ENCODE results near the gene MMP7.

MMP7 gene

DNA sequence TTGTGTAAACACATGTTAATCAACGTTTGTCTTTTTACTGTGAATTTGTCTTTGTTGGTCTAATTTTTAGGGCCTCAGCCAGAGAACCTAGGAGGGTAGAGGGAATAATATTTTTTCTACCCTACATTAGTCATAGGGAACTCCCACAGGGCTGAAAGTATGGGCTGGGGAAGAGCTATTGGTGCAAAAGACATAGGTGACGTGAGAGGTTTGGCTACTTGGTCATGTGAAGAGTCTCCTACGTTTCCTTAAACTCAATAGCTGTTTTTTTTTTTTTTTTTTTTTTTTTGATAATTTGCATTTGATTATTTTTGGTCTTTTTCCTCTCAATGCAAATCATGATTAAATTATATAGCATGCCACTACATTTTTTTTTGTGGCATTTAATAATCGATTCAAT lies 15.9 kb upstream of the MMP7 start:
- Histone ChIP-seq H3K4me2 (ENCODE audit: low read length) (peak overlapping the region; percentile 36; the same call in 1 of the 2 replicates), H3F3A (ENCODE audit: insufficient read depth, low read length) (no peaks in the 10 kb centered on the region)

DNA sequence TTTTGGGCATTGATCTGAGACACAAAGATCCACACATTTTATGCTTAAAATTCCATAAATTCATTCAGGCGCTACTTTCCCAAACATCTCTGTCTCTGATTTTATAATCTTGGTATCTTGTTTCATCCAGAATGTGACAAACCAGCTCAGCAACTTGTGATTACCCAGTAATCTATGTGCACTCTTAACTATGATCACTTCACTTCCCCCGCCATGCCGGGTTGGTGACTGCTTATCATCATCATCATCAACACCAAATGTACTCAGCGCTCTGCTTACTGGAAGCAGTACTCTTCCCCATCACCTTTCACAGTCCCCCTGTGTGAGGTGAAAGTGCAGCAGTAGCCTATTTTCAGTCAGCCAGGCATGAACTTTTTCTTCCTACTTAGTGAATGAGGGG lies 15.2 kb upstream of the MMP7 start:
- H3K36me3 ChIP-seq (ENCODE audit: insufficient read depth, low read length) = no peaks in the 10 kb centered on the region
- no peaks in the 10 kb centered on the region for H3F3A ChIP-seq (ENCODE audit: insufficient read depth, low read length)
- TF ChIP-seq EZH2 (IDR thresholded peaks at IDR 0.05; ENCODE audit: borderline replicate concordance, low read length) = no peak
- TF ChIP-seq, protein P1, sequence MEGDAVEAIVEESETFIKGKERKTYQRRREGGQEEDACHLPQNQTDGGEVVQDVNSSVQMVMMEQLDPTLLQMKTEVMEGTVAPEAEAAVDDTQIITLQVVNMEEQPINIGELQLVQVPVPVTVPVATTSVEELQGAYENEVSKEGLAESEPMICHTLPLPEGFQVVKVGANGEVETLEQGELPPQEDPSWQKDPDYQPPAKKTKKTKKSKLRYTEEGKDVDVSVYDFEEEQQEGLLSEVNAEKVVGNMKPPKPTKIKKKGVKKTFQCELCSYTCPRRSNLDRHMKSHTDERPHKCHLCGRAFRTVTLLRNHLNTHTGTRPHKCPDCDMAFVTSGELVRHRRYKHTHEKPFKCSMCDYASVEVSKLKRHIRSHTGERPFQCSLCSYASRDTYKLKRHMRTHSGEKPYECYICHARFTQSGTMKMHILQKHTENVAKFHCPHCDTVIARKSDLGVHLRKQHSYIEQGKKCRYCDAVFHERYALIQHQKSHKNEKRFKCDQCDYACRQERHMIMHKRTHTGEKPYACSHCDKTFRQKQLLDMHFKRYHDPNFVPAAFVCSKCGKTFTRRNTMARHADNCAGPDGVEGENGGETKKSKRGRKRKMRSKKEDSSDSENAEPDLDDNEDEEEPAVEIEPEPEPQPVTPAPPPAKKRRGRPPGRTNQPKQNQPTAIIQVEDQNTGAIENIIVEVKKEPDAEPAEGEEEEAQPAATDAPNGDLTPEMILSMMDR (IDR thresholded peaks at IDR 0.05; ENCODE audit: low read length) = no peak
- no peaks in the 10 kb centered on the region for H3K27me3 ChIP-seq (ENCODE audit: insufficient read depth, low read length)
- H3K9me2 ChIP-seq (ENCODE audit: low read depth, low read length) = no peaks in the 10 kb centered on the region
- peak overlapping the region; percentile 14 for H2AFZ ChIP-seq (ENCODE audit: low read length)
- H3K4me1 ChIP-seq (ENCODE audit: insufficient read depth, low read length, severe bottlenecking) = peaks cover 38% of the 10 kb centered on the region
- H3K27ac ChIP-seq (ENCODE audit: low read depth, low read length, poor library complexity, severe bottlenecking) = peak overlapping the region; percentile 79
- H4K20me1 ChIP-seq (ENCODE audit: insufficient read depth, low read length) = no peaks in the 10 kb centered on the region
- no peak overlapping the region for H3K4me2 ChIP-seq (ENCODE audit: low read length)
- no peaks in the 10 kb centered on the region for H3K9me3 ChIP-seq (ENCODE audit: low read length)
- no peak overlapping the region for H3K9ac ChIP-seq (ENCODE audit: low read length)
- H3K4me3 ChIP-seq (ENCODE audit: low read depth, low read length, poor library complexity, severe bottlenecking) = no peak overlapping the region
- H3K79me2 ChIP-seq (ENCODE audit: insufficient read depth, low read length) = no peaks in the 10 kb centered on the region

More for the DNA sequence above, 15.9 kb upstream of the MMP7 start:
- Histone ChIP-seq H2AFZ (ENCODE audit: low read length) (peak overlapping the region; percentile 14; the same call in 1 of the 2 replicates), H3K9me3 (ENCODE audit: low read length) (no peaks in the 10 kb centered on the region), H3K79me2 (ENCODE audit: insufficient read depth, low read length) (no peaks in the 10 kb centered on the region), H3K4me1 (ENCODE audit: insufficient read depth, low read length, severe bottlenecking) (peaks cover 45% of the 10 kb centered on the region), H3K36me3 (ENCODE audit: insufficient read depth, low read length) (no peaks in the 10 kb centered on the region), H3K27me3 (ENCODE audit: insufficient read depth, low read length) (no peaks in the 10 kb centered on the region), H4K20me1 (ENCODE audit: insufficient read depth, low read length) (no peaks in the 10 kb centered on the region), H3K9me2 (ENCODE audit: low read depth, low read length) (no peaks in the 10 kb centered on the region), H3K9ac (ENCODE audit: low read length) (no peak overlapping the region; the same call in 1 of the 2 replicates), H3K4me3 (ENCODE audit: low read depth, low read length, poor library complexity, severe bottlenecking) (no peak overlapping the region), H3K27ac (ENCODE audit: low read depth, low read length, poor library complexity, severe bottlenecking) (peak overlapping the region; percentile 79)
- TF ChIP-seq, protein P1 (IDR thresholded peaks at IDR 0.05; ENCODE audit: low read length) = no peak
- TF ChIP-seq EZH2 (IDR thresholded peaks at IDR 0.05; ENCODE audit: borderline replicate concordance, low read length) = no peak

DNA sequence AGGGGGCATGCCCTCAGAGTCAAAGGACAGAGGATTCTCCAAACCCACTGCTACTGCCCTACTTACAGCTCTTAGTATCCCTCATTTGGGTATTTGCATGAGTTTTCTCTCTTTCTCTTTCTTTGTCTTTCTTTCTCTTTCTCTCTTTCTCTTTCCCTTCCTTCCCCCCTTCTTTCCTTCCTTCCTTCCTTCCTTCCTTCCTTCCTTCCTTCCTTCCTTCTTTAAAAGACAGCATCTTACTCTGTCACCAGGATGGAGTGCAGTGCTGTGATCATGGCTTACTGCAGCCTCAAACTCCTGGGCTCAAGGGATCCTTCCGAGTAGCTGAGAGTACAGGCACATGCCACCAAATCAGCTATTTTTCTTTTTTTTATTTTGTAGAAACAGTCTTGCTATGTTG lies 14.0 kb upstream of the MMP7 start:
- H3K27ac ChIP-seq (ENCODE audit: low read depth, low read length, poor library complexity, severe bottlenecking) = no peak overlapping the region

More for the DNA sequence above, 14.0 kb upstream of the MMP7 start:
- Histone ChIP-seq H3F3A (ENCODE audit: insufficient read depth, low read length) (no peaks in the 10 kb centered on the region), H3K36me3 (ENCODE audit: insufficient read depth, low read length) (no peaks in the 10 kb centered on the region), H4K20me1 (ENCODE audit: insufficient read depth, low read length) (no peaks in the 10 kb centered on the region), H3K9me2 (ENCODE audit: low read depth, low read length) (no peaks in the 10 kb centered on the region), H2AFZ (ENCODE audit: low read length) (no peak overlapping the region), H3K79me2 (ENCODE audit: insufficient read depth, low read length) (no peaks in the 10 kb centered on the region), H3K9ac (ENCODE audit: low read length) (no peak overlapping the region), H3K4me1 (ENCODE audit: insufficient read depth, low read length, severe bottlenecking) (peaks cover 40% of the 10 kb centered on the region), H3K4me2 (ENCODE audit: low read length) (no peak overlapping the region), H3K27me3 (ENCODE audit: insufficient read depth, low read length) (no peaks in the 10 kb centered on the region), H3K9me3 (ENCODE audit: low read length) (no peaks in the 10 kb centered on the region), H3K4me3 (ENCODE audit: low read depth, low read length, poor library complexity, severe bottlenecking) (no peak overlapping the region)
- TF ChIP-seq, protein P1 (IDR thresholded peaks at IDR 0.05; ENCODE audit: low read length) = no peak
- no peak for TF ChIP-seq EZH2 (IDR thresholded peaks at IDR 0.05; ENCODE audit: borderline replicate concordance, low read length)
